Subcutaneous adipose tissue (tissue), 4 donors: Measurements from ENCODE around the gene SPATA3. TPM values are rescaled to one million over a fixed set of nuclear protein-coding genes. Genes with fewer than 3 reads are reported as not detected.

Experiments used
- CTCF ChIP-seq: fragments of 450-650 bp; IDR thresholded peaks from one replicate; pipeline ENCODE4 v1.5.1; 2016; ENCODE audit warnings: low read depth, mild to moderate bottlenecking, control low read depth, antibody characterized with exemption, moderate library complexity
- total RNA-seq, 4 donors: library from RNA; depleted of rRNA; stranded (reverse); fragments of >200 nt; gene quantifications; one replicate each; pipeline ENCODE4 v1.1.0, GENCODE V29; 2016

SPATA3 gene
- total RNA-seq, 4 donors from 2014 or later = not detected

GRCh38 chr2:230952226-230952956 lies 43.5 kb upstream of the SPATA3 start:
- no peak for TF ChIP-seq CTCF

GRCh38 chr2:230953845-230954244 lies 42.1 kb upstream of the SPATA3 start:
- no peak for TF ChIP-seq CTCF

GRCh38 chr2:230954746-230955145 lies 41.2 kb upstream of the SPATA3 start:
- no peak for TF ChIP-seq CTCF

GRCh38 chr2:230955163-230955737 lies 40.7 kb upstream of the SPATA3 start:
- no peak for TF ChIP-seq CTCF

- TF ChIP-seq CTCF = no peak
Observed at GRCh38 chr2:230956827-230957755, 38.8 kb upstream of the SPATA3 start.

GRCh38 chr2:230957756-230958391 lies 38.0 kb upstream of the SPATA3 start:
- TF ChIP-seq CTCF = no peak
